Dermis blood vessel endothelial cell (primary cell): ENCODE results near the gene GAGE12E. TPM values are rescaled to one million over a fixed set of nuclear protein-coding genes. Genes with fewer than 3 reads are reported as not detected.
"Not testable (repeated sequence)": the region's sequence is repeated elsewhere in the genome, so short reads cannot be mapped to it uniquely, and the experiment has no call there.

Source experiments
- DNase-seq: peaks from one replicate; pipeline ENCODE4 v3.0.0; 2010
- total RNA-seq: library from RNA; depleted of rRNA; stranded (reverse); fragments of >200 nt; gene quantifications from 2 replicates; pipeline ENCODE4 v1.2.3, GENCODE V29; 2014

Gene GAGE12E
- total RNA-seq: not detected in 2 replicates

- not testable (repeated sequence) for DNase-seq
Measured at GRCh38 chrX:49550989-49551388, at the start of gene GAGE12E. TSS of gene GAGE12E (plus strand) at chrX:49551289. CDS start at chrX:49552444, 1,155 bp downstream.

DNA sequence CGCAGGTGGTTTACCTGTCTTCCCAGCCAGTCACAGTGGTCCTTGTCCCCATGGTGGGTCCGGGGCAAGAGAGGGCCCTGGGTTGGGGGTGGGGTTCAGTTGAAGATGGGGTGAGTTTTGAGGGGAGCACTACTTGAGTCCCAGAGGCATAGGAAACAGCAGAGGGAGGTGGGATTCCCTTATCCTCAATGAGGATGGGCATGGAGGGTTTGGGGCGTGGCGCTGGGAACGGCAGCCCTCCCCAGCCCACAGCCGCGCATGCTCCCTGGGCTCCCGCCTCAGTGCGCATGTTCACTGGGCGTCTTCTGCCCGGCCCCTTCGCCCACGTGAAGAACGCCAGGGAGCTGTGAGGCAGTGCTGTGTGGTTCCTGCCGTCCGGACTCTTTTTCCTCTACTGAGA, 19.2 kb upstream of the GAGE12E start, which contains the start of gene GAGE12C:
TSS of gene GAGE12C (plus strand) at position 301 of the 400 bp plus-strand sequence. CDS start 1,155 bp downstream, outside the sequence.
- not testable (repeated sequence) for DNase-seq

- DNase-seq: not testable (repeated sequence)
Measured at GRCh38 chrX:49541433-49541832, 9.7 kb upstream of the GAGE12E start, which contains the start of gene GAGE12D. TSS of gene GAGE12D (plus strand) at chrX:49541733. CDS start at chrX:49542888, 1,155 bp downstream.

DNA sequence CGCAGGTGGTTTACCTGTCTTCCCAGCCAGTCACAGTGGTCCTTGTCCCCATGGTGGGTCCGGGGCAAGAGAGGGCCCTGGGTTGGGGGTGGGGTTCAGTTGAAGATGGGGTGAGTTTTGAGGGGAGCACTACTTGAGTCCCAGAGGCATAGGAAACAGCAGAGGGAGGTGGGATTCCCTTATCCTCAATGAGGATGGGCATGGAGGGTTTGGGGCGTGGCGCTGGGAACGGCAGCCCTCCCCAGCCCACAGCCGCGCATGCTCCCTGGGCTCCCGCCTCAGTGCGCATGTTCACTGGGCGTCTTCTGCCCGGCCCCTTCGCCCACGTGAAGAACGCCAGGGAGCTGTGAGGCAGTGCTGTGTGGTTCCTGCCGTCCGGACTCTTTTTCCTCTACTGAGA, 9.5 kb downstream of the GAGE12E start, which contains the start of gene GAGE12F:
TSS of gene GAGE12F (plus strand) at position 301 of the 400 bp plus-strand sequence. CDS start 1,155 bp downstream, outside the sequence.
- not testable (repeated sequence) for DNase-seq

- DNase-seq: not testable (repeated sequence)
Measured at GRCh38 chrX:49568728-49569127, 17.6 kb downstream of the GAGE12E start.

- not testable (repeated sequence) for DNase-seq
Measured at GRCh38 chrX:49569152-49569551, 18.1 kb downstream of the GAGE12E start.

- not testable (repeated sequence) for DNase-seq
Measured at GRCh38 chrX:49570100-49570499, 19.0 kb downstream of the GAGE12E start, which contains the start of gene GAGE12G. TSS of gene GAGE12G (plus strand) at chrX:49570400. CDS start at chrX:49571555, 1,155 bp downstream.

DNA sequence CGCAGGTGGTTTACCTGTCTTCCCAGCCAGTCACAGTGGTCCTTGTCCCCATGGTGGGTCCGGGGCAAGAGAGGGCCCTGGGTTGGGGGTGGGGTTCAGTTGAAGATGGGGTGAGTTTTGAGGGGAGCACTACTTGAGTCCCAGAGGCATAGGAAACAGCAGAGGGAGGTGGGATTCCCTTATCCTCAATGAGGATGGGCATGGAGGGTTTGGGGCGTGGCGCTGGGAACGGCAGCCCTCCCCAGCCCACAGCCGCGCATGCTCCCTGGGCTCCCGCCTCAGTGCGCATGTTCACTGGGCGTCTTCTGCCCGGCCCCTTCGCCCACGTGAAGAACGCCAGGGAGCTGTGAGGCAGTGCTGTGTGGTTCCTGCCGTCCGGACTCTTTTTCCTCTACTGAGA, 28.6 kb downstream of the GAGE12E start, which contains the start of gene GAGE12H:
TSS of gene GAGE12H (plus strand) at position 301 of the 400 bp plus-strand sequence. CDS start 1,155 bp downstream, outside the sequence.
- not testable (repeated sequence) for DNase-seq

DNA sequence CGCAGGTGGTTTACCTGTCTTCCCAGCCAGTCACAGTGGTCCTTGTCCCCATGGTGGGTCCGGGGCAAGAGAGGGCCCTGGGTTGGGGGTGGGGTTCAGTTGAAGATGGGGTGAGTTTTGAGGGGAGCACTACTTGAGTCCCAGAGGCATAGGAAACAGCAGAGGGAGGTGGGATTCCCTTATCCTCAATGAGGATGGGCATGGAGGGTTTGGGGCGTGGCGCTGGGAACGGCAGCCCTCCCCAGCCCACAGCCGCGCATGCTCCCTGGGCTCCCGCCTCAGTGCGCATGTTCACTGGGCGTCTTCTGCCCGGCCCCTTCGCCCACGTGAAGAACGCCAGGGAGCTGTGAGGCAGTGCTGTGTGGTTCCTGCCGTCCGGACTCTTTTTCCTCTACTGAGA, 38.1 kb downstream of the GAGE12E start, which contains the start of gene GAGE2A:
TSS of gene GAGE2A (plus strand) at position 301 of the 400 bp plus-strand sequence. CDS start 1,155 bp downstream, outside the sequence.
- not testable (repeated sequence) for DNase-seq

- not testable (repeated sequence) for DNase-seq
Measured at GRCh38 chrX:49589769-49590478, 38.8 kb downstream of the GAGE12E start.

GRCh38 chrX:49590488-49590887, 39.4 kb downstream of the GAGE12E start:
- DNase-seq: not testable (repeated sequence)

GRCh38 chrX:49598720-49599119, 47.6 kb downstream of the GAGE12E start, which contains the start of gene GAGE1:
TSS of gene GAGE1 (plus strand) at chrX:49599020. CDS start at chrX:49600175, 1,155 bp downstream.
- not testable (repeated sequence) for DNase-seq

Other genes with a start within 250 kb of the GAGE12E start
- gene GAGE10, start 247.6 kb upstream of the GAGE12E start, total RNA-seq: not detected in 2 replicates
- not detected in 2 replicates for gene GAGE12J, start 229.3 kb upstream of the GAGE12E start, total RNA-seq
- gene GAGE13, start 219.7 kb upstream of the GAGE12E start, total RNA-seq: not detected in 2 replicates
- gene GAGE12C, start 19.1 kb upstream of the GAGE12E start, total RNA-seq: not detected in 2 replicates
- not detected in 2 replicates for gene GAGE12D, start 9.6 kb upstream of the GAGE12E start, total RNA-seq
- gene GAGE12F, start 9.6 kb downstream of the GAGE12E start, total RNA-seq: not detected in 2 replicates
- gene GAGE12G, start 19.1 kb downstream of the GAGE12E start, total RNA-seq: not detected in 2 replicates
- not detected in 2 replicates for gene GAGE12H, start 28.7 kb downstream of the GAGE12E start, total RNA-seq
- gene GAGE2A, start 38.2 kb downstream of the GAGE12E start, total RNA-seq: not detected in 2 replicates
- not detected in 2 replicates for gene GAGE1, start 47.7 kb downstream of the GAGE12E start, total RNA-seq
- gene PAGE1, start 144.7 kb downstream of the GAGE12E start, total RNA-seq: not detected in 2 replicates